Measurements from ENCODE around the gene HSF5. TPM values are rescaled to one million over a fixed set of nuclear protein-coding genes. Genes with fewer than 3 reads are reported as not detected.

HSF5 gene
- total and polyA plus RNA-seq, 2 donors (not counting 1 experiment from before 2014, with no cell fraction given), result 2.2 to 5.1 TPM

DNA sequence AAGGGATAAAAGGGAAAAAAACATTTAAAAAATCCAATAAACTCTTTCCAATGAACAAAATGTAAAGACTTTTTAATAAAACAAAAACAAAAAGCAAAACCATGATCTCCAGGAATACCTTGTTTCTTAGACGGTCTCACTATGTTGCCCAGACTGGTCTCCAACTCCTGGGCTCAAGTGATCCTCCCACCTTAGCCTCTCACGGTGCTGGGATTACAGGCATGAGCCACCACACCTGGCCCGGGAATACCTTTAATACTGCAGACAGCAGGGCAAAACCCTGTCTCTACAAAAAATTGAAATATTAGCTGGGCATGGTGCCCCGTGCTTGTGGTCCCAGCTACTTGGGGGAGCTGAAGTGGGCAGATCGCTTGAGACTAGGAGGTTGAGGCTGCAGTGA lies 78.8 kb downstream of the HSF5 start:
- H3K27ac ChIP-seq (ENCODE audit: low read length in 2 of 2), result no peak overlapping the region
- no peaks in the 10 kb centered on the region for H3K27me3 ChIP-seq (replicated peaks in 1 of 4; ENCODE audit: control extremely low read depth in 1 of 4, control insufficient read depth in 3 of 4, insufficient read depth in 4 of 4, low read length in 3 of 4)
- TF ChIP-seq EZH2 (IDR thresholded peaks at IDR 0.05; ENCODE audit: borderline replicate concordance, insufficient read depth, low read depth, low read length, poor library complexity, severe bottlenecking), result no peak
- TF ChIP-seq, protein P1, sequence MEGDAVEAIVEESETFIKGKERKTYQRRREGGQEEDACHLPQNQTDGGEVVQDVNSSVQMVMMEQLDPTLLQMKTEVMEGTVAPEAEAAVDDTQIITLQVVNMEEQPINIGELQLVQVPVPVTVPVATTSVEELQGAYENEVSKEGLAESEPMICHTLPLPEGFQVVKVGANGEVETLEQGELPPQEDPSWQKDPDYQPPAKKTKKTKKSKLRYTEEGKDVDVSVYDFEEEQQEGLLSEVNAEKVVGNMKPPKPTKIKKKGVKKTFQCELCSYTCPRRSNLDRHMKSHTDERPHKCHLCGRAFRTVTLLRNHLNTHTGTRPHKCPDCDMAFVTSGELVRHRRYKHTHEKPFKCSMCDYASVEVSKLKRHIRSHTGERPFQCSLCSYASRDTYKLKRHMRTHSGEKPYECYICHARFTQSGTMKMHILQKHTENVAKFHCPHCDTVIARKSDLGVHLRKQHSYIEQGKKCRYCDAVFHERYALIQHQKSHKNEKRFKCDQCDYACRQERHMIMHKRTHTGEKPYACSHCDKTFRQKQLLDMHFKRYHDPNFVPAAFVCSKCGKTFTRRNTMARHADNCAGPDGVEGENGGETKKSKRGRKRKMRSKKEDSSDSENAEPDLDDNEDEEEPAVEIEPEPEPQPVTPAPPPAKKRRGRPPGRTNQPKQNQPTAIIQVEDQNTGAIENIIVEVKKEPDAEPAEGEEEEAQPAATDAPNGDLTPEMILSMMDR (IDR thresholded peaks at IDR 0.05), result no peak
- 92% methylated on average over 1 of the region's 5 CpGs for WGBS (ENCODE audit: insufficient coverage)
- H3K27ac Mint-ChIP-seq, result no peak overlapping the region
- no peak overlapping the region for H2AFZ ChIP-seq (ENCODE audit: insufficient read depth, low read depth, low read length, poor library complexity, severe bottlenecking)
- no peak overlapping the region for H3K4me3 ChIP-seq (ENCODE audit: control extremely low read depth in 1 of 5, extremely low read depth in 1 of 5, insufficient read depth in 1 of 5, low read depth in 2 of 5, low read length in 4 of 5)
- no peaks in the 10 kb centered on the region for H3K79me2 ChIP-seq (ENCODE audit: control insufficient read depth, insufficient read depth, low read length)
- CTCF ChIA-PET, result no interaction called here
- intact Hi-C loops (cut with micrococcal nuclease), result no loop called here
- H3K4me1 ChIP-seq (ENCODE audit: control insufficient read depth in 2 of 2, insufficient read depth in 2 of 2, low read length in 2 of 2), result no peaks in the 10 kb centered on the region
- no peak overlapping the region for H3K4me2 ChIP-seq (replicated peaks; ENCODE audit: low read depth, low read length, poor library complexity, severe bottlenecking)
- no peaks in the 10 kb centered on the region for H3K9me3 Mint-ChIP-seq (ENCODE audit: insufficient read depth)
- DNase-seq (no peak), ATAC-seq (ENCODE audit: low read depth) (no peak)
- H3K4me3 Mint-ChIP-seq, result no peak overlapping the region
- POLR2A ChIA-PET, result no interaction called here
- H3K4me1 Mint-ChIP-seq, result no peaks in the 10 kb centered on the region
- H3K9me3 ChIP-seq (ENCODE audit: control extremely low read depth in 1 of 3, control insufficient read depth in 2 of 3, insufficient read depth in 1 of 3, low read length in 2 of 3), result no peaks in the 10 kb centered on the region
- H3K27me3 Mint-ChIP-seq, result no peaks in the 10 kb centered on the region
- H3K36me3 ChIP-seq (replicated peaks in 1 of 2; ENCODE audit: control extremely low read depth in 1 of 2, control insufficient read depth in 1 of 2, extremely low read depth in 1 of 2, insufficient read depth in 2 of 2, low read length in 1 of 2), result no peaks in the 10 kb centered on the region
- no peak overlapping the region for H3K9ac ChIP-seq (ENCODE audit: low read length)
- no peaks in the 10 kb centered on the region for H4K20me1 ChIP-seq (ENCODE audit: control insufficient read depth, insufficient read depth, low read length, poor library complexity, severe bottlenecking)

DNA sequence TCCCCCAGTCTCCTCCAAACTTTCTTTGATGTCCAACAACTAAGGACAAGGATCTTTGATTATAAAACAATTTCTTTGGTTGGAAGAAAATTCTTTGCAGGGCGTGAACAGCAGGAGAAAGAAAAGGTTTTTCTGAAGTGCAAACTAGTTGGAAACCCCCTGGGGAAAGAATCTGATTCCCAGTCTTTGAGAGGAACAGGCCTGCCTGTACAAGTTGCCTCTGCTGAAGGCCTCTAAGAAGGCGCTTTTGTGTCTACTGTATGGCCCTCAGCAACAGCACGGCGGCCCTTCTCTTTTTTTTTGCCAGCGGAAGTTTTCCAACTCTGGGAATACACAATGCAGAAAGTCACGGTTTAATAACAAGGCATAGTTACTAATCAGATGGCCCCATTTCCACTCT lies 84.9 kb downstream of the HSF5 start:
- Histone ChIP-seq H3K9ac (ENCODE audit: low read length) (no peak overlapping the region), H3K36me3 (replicated peaks in 1 of 2; ENCODE audit: control extremely low read depth in 1 of 2, control insufficient read depth in 1 of 2, extremely low read depth in 1 of 2, insufficient read depth in 2 of 2, low read length in 1 of 2) (no peaks in the 10 kb centered on the region), H4K20me1 (ENCODE audit: control insufficient read depth, insufficient read depth, low read length, poor library complexity, severe bottlenecking) (no peaks in the 10 kb centered on the region), H3K4me2 (replicated peaks; ENCODE audit: low read depth, low read length, poor library complexity, severe bottlenecking) (no peak overlapping the region), H3K79me2 (ENCODE audit: control insufficient read depth, insufficient read depth, low read length) (no peaks in the 10 kb centered on the region), H3K4me1 (ENCODE audit: control insufficient read depth in 2 of 2, insufficient read depth in 2 of 2, low read length in 2 of 2) (no peaks in the 10 kb centered on the region), H3K27me3 (replicated peaks in 1 of 4; ENCODE audit: control extremely low read depth in 1 of 4, control insufficient read depth in 3 of 4, insufficient read depth in 4 of 4, low read length in 3 of 4) (no peaks in the 10 kb centered on the region), H3K27ac (ENCODE audit: low read length in 2 of 2) (no peak overlapping the region), H2AFZ (ENCODE audit: insufficient read depth, low read depth, low read length, poor library complexity, severe bottlenecking) (no peak overlapping the region), H3K4me3 (ENCODE audit: control extremely low read depth in 1 of 5, extremely low read depth in 1 of 5, insufficient read depth in 1 of 5, low read depth in 2 of 5, low read length in 4 of 5) (no peak overlapping the region), H3K9me3 (ENCODE audit: control extremely low read depth in 1 of 3, control insufficient read depth in 2 of 3, insufficient read depth in 1 of 3, low read length in 2 of 3) (no peaks in the 10 kb centered on the region)
- intact Hi-C loops (cut with micrococcal nuclease), result no loop called here
- H3K27ac Mint-ChIP-seq, result no peak overlapping the region
- ChIA-PET POLR2A (no interaction called here), CTCF (no interaction called here)
- no peak for DNase-seq
- no peaks in the 10 kb centered on the region for H3K27me3 Mint-ChIP-seq
- H3K4me3 Mint-ChIP-seq, result no peak overlapping the region
- H3K4me1 Mint-ChIP-seq, result no peaks in the 10 kb centered on the region
- TF ChIP-seq EZH2 (IDR thresholded peaks at IDR 0.05; ENCODE audit: borderline replicate concordance, insufficient read depth, low read depth, low read length, poor library complexity, severe bottlenecking), result no peak
- TF ChIP-seq, protein P1 (IDR thresholded peaks at IDR 0.05), result no peak
- 100% methylated on average over 6 of the region's 6 CpGs for WGBS (ENCODE audit: insufficient coverage)
- ATAC-seq (ENCODE audit: low read depth), result no peak
- H3K9me3 Mint-ChIP-seq (ENCODE audit: insufficient read depth), result no peaks in the 10 kb centered on the region
